Caco-2 (cell line): Measurements from ENCODE around the gene ITGB1. TPM values are rescaled to one million over a fixed set of nuclear protein-coding genes. Genes with fewer than 3 reads are reported as not detected.

ENCODE experiments used
- BruUV-seq: library from RNA; stranded (reverse); fragments of 400-500 nt; replicated peaks from 2 replicates; lab custom pipeline; 2021; lab: Mats Ljungman, UMichigan
- CTCF ChIA-PET: fragments of 300-600 bp; sonication (Branson Sonifier 250); formaldehyde crosslinking; loops from one replicate; lab custom pipeline; 2022; ENCODE audit warnings: antibody characterized with exemption; lab: Charles Lee
- POLR2A ChIA-PET: fragments of 300-600 bp; sonication (Branson Sonifier 250); formaldehyde crosslinking; loops from one replicate; lab custom pipeline; 2022; ENCODE audit warnings: antibody characterized with exemption; lab: Charles Lee
- DNase-seq, 2 experiments: peaks; one replicate each; pipeline versions ENCODE4 v3.0.0 to v3.0.0-alpha.2; 2020 to 2022
- H3K27me3 ChIP-seq: replicated peaks from 2 replicates; pipeline ENCODE4 v1.6.0; 2011; ENCODE audit warnings: low read length; ENCODE audit not compliant: control insufficient read depth, insufficient read depth
- H3K36me3 ChIP-seq: 2 replicates; pipeline ENCODE4 v1.5.1; 2011; ENCODE audit warnings: low read length; ENCODE audit not compliant: control insufficient read depth, insufficient read depth
- H3K4me1 ChIP-seq: fragments of 250-450 bp; sonication (Bioruptor Pico); 2 replicates; pipeline ENCODE4 v1.5.1; 2020; ENCODE audit warnings: mild to moderate bottlenecking
- H3K4me3 ChIP-seq: 2 replicates; pipeline ENCODE4 v1.5.1; 2011; ENCODE audit warnings: low read depth, mild to moderate bottlenecking, control low read depth, low read length
- H3K9me3 ChIP-seq: fragments of 250-450 bp; sonication (Bioruptor Pico); 2 replicates; pipeline ENCODE4 v1.5.1; 2020; ENCODE audit warnings: mild to moderate bottlenecking, moderate library complexity
- H3K27ac Mint-ChIP-seq: one replicate; pipeline ENCODE4 v1.8.0; 2022; ENCODE audit warnings: mixed read lengths; ENCODE audit not compliant: unreplicated experiment
- H3K27me3 Mint-ChIP-seq: one replicate; pipeline ENCODE4 v1.8.0; 2022; ENCODE audit warnings: mixed read lengths; ENCODE audit not compliant: insufficient read depth, unreplicated experiment
- H3K36me3 Mint-ChIP-seq: one replicate; pipeline ENCODE4 v1.8.0; 2022; ENCODE audit warnings: mild to moderate bottlenecking, mixed read lengths; ENCODE audit not compliant: insufficient read depth, unreplicated experiment
- H3K4me1 Mint-ChIP-seq: one replicate; pipeline ENCODE4 v1.8.0; 2022; ENCODE audit warnings: low read depth, mixed read lengths; ENCODE audit not compliant: unreplicated experiment
- H3K4me3 Mint-ChIP-seq: one replicate; pipeline ENCODE4 v1.8.0; 2022; ENCODE audit warnings: mild to moderate bottlenecking, moderate library complexity, mixed read lengths; ENCODE audit not compliant: unreplicated experiment
- H3K9me3 Mint-ChIP-seq: one replicate; pipeline ENCODE4 v1.8.0; 2022; ENCODE audit warnings: mixed read lengths; ENCODE audit not compliant: unreplicated experiment
- CTCF ChIP-seq, 2 experiments: fragments of 200-600 bp in 1 of 2; IDR thresholded peaks; 1 replicate in 1 of 2; 2 replicates in 1 of 2; pipeline versions ENCODE4 v1.5.1 to v1.8.0; 2011 to 2022; ENCODE audit warnings: antibody characterized with exemption in 1 of 2, control low read depth in 1 of 2, inconsistent platforms in 1 of 2, low read depth in 1 of 2, low read length in 1 of 2, mild to moderate bottlenecking in 1 of 2, moderate library complexity in 1 of 2; ENCODE audit not compliant: insufficient read depth in 1 of 2, severe bottlenecking in 1 of 2, unreplicated experiment in 1 of 2
- intact Hi-C: fragments of 100-400 bp; cut with micrococcal nuclease; formaldehyde crosslinking; loops from one replicate; pipeline ENCODE4 v1.10.0; 2022; ENCODE audit not compliant: unreplicated experiment
- total RNA-seq: library from RNA; stranded (reverse); gene quantifications from 2 replicates; pipeline ENCODE4 v1.2.3, GENCODE V29; 2022

The ITGB1 gene
- total RNA-seq, 1 experiment from 2014 or later = 474 TPM

- no TSS peak for BruUV-seq
- no peaks in the 10 kb centered on the region for H3K9me3 ChIP-seq
- no peaks in the 10 kb centered on the region for H3K36me3 ChIP-seq
- H3K27me3 ChIP-seq = no peaks in the 10 kb centered on the region
- CTCF ChIA-PET = no interaction called here
- no peak overlapping the region for H3K4me3 ChIP-seq
- H3K4me3 Mint-ChIP-seq = no peak overlapping the region
- no peak overlapping the region for H3K27ac Mint-ChIP-seq
- POLR2A ChIA-PET = no interaction called here
- peaks cover 9% of the 10 kb centered on the region for H3K4me1 Mint-ChIP-seq
- peaks cover 12% of the 10 kb centered on the region for H3K4me1 ChIP-seq
- H3K27me3 Mint-ChIP-seq = no peaks in the 10 kb centered on the region
- no peaks in the 10 kb centered on the region for H3K9me3 Mint-ChIP-seq
- DNase-seq = peak in 1 of 2 experiments; percentile 42
- no peaks in the 10 kb centered on the region for H3K36me3 Mint-ChIP-seq
- intact Hi-C loops = loop anchor here (10.0 kb wide), 1 partner anchor 203 kb away; no protein-coding TSS in a partner anchor
- no peak for TF ChIP-seq CTCF (IDR thresholded peaks at IDR 0.05; ENCODE audit: insufficient read depth in 1 of 2, low read depth in 1 of 2, low read length in 1 of 2, severe bottlenecking in 1 of 2, unreplicated experiment in 1 of 2)
These were observed 76.0 kb downstream of the ITGB1 start for GRCh38 chr10:32882076-32882475.

- Histone ChIP-seq H3K4me1 (peaks cover 12% of the 10 kb centered on the region), H3K36me3 (no peaks in the 10 kb centered on the region), H3K4me3 (no peak overlapping the region), H3K27me3 (no peaks in the 10 kb centered on the region), H3K9me3 (no peaks in the 10 kb centered on the region)
- H3K27ac Mint-ChIP-seq = no peak overlapping the region
- H3K4me3 Mint-ChIP-seq = no peak overlapping the region
- H3K27me3 Mint-ChIP-seq = no peaks in the 10 kb centered on the region
- ChIA-PET POLR2A (no interaction called here), CTCF (no interaction called here)
- H3K36me3 Mint-ChIP-seq = no peaks in the 10 kb centered on the region
- peaks cover 9% of the 10 kb centered on the region for H3K4me1 Mint-ChIP-seq
- no peak for TF ChIP-seq CTCF (IDR thresholded peaks at IDR 0.05; ENCODE audit: insufficient read depth in 1 of 2, low read depth in 1 of 2, low read length in 1 of 2, severe bottlenecking in 1 of 2, unreplicated experiment in 1 of 2)
- H3K9me3 Mint-ChIP-seq = no peaks in the 10 kb centered on the region
- intact Hi-C loops = no loop called here
- BruUV-seq = no TSS peak
- DNase-seq = no peak
These were observed 79.4 kb downstream of the ITGB1 start for GRCh38 chr10:32878646-32879045.

GRCh38 chr10:32877915-32878314 lies 80.1 kb downstream of the ITGB1 start:
- Mint-ChIP-seq H3K4me1 (peaks cover 9% of the 10 kb centered on the region), H3K27ac (no peak overlapping the region), H3K27me3 (peaks cover 3% of the 10 kb centered on the region), H3K4me3 (no peak overlapping the region), H3K9me3 (no peaks in the 10 kb centered on the region), H3K36me3 (no peaks in the 10 kb centered on the region)
- no TSS peak for BruUV-seq
- CTCF ChIA-PET = no interaction called here
- Histone ChIP-seq H3K36me3 (no peaks in the 10 kb centered on the region), H3K4me3 (no peak overlapping the region), H3K4me1 (peaks cover 12% of the 10 kb centered on the region), H3K27me3 (no peaks in the 10 kb centered on the region), H3K9me3 (no peaks in the 10 kb centered on the region)
- no peak for DNase-seq
- intact Hi-C loops = no loop called here
- no peak for TF ChIP-seq CTCF (IDR thresholded peaks at IDR 0.05; ENCODE audit: insufficient read depth in 1 of 2, low read depth in 1 of 2, low read length in 1 of 2, severe bottlenecking in 1 of 2, unreplicated experiment in 1 of 2)
- POLR2A ChIA-PET = interaction anchor here (0.6 kb wide), 1 partner anchor 786 kb away, joined by 3 read pairs; no protein-coding TSS in a partner anchor
